Measurements from ENCODE around the gene HLCS.

DNA sequence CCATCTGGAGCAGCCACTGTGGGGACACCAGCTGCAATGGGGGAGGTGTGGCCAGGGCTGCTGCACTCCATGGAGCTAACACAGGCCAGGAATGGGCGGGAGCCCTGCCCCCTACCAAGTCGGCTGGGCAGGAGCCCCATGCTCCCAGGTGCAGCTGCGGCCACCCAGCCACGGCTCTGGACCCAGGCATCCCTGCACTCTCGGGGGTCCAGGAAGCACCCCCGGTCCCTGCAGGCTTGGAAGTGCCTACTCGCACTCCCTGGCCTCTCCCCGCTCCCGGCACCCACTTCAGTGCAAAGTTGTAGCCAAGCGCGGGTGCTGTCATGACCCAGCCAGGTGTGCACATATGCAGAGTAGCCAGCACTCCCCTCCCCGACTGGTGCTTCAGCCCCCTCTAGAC is 91.8 kb downstream of the HLCS start:
- no peak for TF ChIP-seq CHD2 (IDR thresholded peaks at IDR 0.05; ENCODE audit: borderline replicate concordance, low read depth, low read length)
- TF ChIP-seq SRF (IDR thresholded peaks at IDR 0.05; ENCODE audit: low read depth in 2 of 2, low read length in 2 of 2), result no peak
- no peak for TF ChIP-seq ESRRA (IDR thresholded peaks at IDR 0.05; ENCODE audit: low read length)
- TF ChIP-seq POLR2A (IDR thresholded peaks at IDR 0.05; ENCODE audit: low read depth, low read length), result no peak
- TF ChIP-seq SMC3 (IDR thresholded peaks at IDR 0.05; ENCODE audit: borderline replicate concordance, low read length), result no peak
- TF ChIP-seq NFIC (IDR thresholded peaks at IDR 0.05; ENCODE audit: low read depth, low read length), result no peak
- TF ChIP-seq RAD21 (IDR thresholded peaks at IDR 0.05; ENCODE audit: insufficient read depth, low read depth, low read length), result no peak
- TF ChIP-seq, protein P1, sequence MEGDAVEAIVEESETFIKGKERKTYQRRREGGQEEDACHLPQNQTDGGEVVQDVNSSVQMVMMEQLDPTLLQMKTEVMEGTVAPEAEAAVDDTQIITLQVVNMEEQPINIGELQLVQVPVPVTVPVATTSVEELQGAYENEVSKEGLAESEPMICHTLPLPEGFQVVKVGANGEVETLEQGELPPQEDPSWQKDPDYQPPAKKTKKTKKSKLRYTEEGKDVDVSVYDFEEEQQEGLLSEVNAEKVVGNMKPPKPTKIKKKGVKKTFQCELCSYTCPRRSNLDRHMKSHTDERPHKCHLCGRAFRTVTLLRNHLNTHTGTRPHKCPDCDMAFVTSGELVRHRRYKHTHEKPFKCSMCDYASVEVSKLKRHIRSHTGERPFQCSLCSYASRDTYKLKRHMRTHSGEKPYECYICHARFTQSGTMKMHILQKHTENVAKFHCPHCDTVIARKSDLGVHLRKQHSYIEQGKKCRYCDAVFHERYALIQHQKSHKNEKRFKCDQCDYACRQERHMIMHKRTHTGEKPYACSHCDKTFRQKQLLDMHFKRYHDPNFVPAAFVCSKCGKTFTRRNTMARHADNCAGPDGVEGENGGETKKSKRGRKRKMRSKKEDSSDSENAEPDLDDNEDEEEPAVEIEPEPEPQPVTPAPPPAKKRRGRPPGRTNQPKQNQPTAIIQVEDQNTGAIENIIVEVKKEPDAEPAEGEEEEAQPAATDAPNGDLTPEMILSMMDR (IDR thresholded peaks at IDR 0.05 in 2 of 3, conservative IDR thresholded peaks at IDR 0.05 in 1 of 3; ENCODE audit: control insufficient read depth in 2 of 3, extremely low read depth in 1 of 3, insufficient read depth in 1 of 3, low read depth in 3 of 3, low read length in 3 of 3), result no peak
- TF ChIP-seq, protein P2, sequence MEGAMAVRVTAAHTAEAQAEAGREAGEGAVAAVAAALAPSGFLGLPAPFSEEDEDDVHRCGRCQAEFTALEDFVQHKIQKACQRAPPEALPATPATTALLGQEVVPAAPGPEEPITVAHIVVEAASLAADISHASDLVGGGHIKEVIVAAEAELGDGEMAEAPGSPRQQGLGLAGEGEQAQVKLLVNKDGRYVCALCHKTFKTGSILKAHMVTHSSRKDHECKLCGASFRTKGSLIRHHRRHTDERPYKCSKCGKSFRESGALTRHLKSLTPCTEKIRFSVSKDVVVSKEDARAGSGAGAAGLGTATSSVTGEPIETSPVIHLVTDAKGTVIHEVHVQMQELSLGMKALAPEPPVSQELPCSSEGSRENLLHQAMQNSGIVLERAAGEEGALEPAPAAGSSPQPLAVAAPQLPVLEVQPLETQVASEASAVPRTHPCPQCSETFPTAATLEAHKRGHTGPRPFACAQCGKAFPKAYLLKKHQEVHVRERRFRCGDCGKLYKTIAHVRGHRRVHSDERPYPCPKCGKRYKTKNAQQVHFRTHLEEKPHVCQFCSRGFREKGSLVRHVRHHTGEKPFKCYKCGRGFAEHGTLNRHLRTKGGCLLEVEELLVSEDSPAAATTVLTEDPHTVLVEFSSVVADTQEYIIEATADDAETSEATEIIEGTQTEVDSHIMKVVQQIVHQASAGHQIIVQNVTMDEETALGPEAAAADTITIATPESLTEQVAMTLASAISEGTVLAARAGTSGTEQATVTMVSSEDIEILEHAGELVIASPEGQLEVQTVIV (IDR thresholded peaks at IDR 0.05; ENCODE audit: borderline replicate concordance, partially characterized antibody), result no peak
- no peak for TF ChIP-seq EP300 (IDR thresholded peaks at IDR 0.05; ENCODE audit: borderline replicate concordance in 1 of 2, control insufficient read depth in 1 of 2, low read depth in 2 of 2, low read length in 2 of 2)

All from GM12878 (cell line).